HG03571 (cell line): ENCODE results near the gene CORO2A.
"Not testable (repeated sequence)": the region's sequence is repeated elsewhere in the genome, so short reads cannot be mapped to it uniquely, and the experiment has no call there.

Experiments
- ATAC-seq: cut with Tn5 transposase; IDR thresholded peaks from one replicate; pipeline ENCODE4 v1.9.1; 2021; ENCODE audit not compliant: unreplicated experiment

The CORO2A gene

GRCh38 chr9:98118640-98119601 is 73.5 kb downstream of the CORO2A start, which contains the start of gene TRIM14:
TSS of gene TRIM14 (minus strand) at chr9:98119222. CDS start at chr9:98119188, 34 bp downstream.
- ATAC-seq, result peak; percentile 61

GRCh38 chr9:98117984-98118639 is 74.3 kb downstream of the CORO2A start:
- peak; percentile 33 for ATAC-seq

- not testable (repeated sequence) for ATAC-seq
Observed at GRCh38 chr9:98117097-98117496, 75.3 kb downstream of the CORO2A start.

- ATAC-seq, result no peak
Observed at GRCh38 chr9:98109052-98109451, 83.4 kb downstream of the CORO2A start.

- ATAC-seq, result peak; percentile 64
Observed at GRCh38 chr9:98108531-98109031, 83.9 kb downstream of the CORO2A start.

- no peak for ATAC-seq
Observed at GRCh38 chr9:98107926-98108325, 84.5 kb downstream of the CORO2A start.

- no peak for ATAC-seq
Observed at GRCh38 chr9:98105006-98105405, 87.4 kb downstream of the CORO2A start.

GRCh38 chr9:98104445-98104881 is 88.0 kb downstream of the CORO2A start:
- ATAC-seq, result no peak

GRCh38 chr9:98101868-98102273 is 90.6 kb downstream of the CORO2A start:
- ATAC-seq, result peak; percentile 95

- ATAC-seq, result no peak
Observed at GRCh38 chr9:98101416-98101815, 91.0 kb downstream of the CORO2A start.

- ATAC-seq, result no peak
Observed at GRCh38 chr9:98100456-98100855, 92.0 kb downstream of the CORO2A start.

GRCh38 chr9:98099898-98100297 is 92.5 kb downstream of the CORO2A start:
- no peak for ATAC-seq

- no peak for ATAC-seq
Observed at GRCh38 chr9:98099346-98099745, 93.1 kb downstream of the CORO2A start.

GRCh38 chr9:98097836-98098235 is 94.6 kb downstream of the CORO2A start:
- ATAC-seq, result no peak

GRCh38 chr9:98096091-98096490 is 96.3 kb downstream of the CORO2A start:
- ATAC-seq, result no peak

- no peak for ATAC-seq
Observed at GRCh38 chr9:98095401-98095800, 97.0 kb downstream of the CORO2A start.

GRCh38 chr9:98094851-98095250 is 97.6 kb downstream of the CORO2A start:
- no peak for ATAC-seq

GRCh38 chr9:98094316-98094715 is 98.1 kb downstream of the CORO2A start:
- ATAC-seq, result no peak

GRCh38 chr9:98092613-98092931 is 99.9 kb downstream of the CORO2A start:
- ATAC-seq, result no peak

- no peak for ATAC-seq
Observed at GRCh38 chr9:98091735-98092612, 100.5 kb downstream of the CORO2A start.

- not testable (repeated sequence) for ATAC-seq
Observed at GRCh38 chr9:98090674-98091073, 101.8 kb downstream of the CORO2A start.
